KBM-7 (cell line): Measurements from ENCODE around the gene CCNL1.
A peak's percentile ranks its signal among the peaks of the same experiment; 100 is the strongest.

Experiments used
- DNase-seq: peaks from one replicate; pipeline ENCODE4 v3.0.0-alpha.2; 2015
- in situ Hi-C: fragments of 300-500 bp; cut with MboI; formaldehyde crosslinking; loops from 2 replicates; pipeline ENCODE4 v1.14.3; 2020; ENCODE audit warnings: low sequenced_read_pairs, low pct_unique_long_range_greater_than_20kb, mixed read lengths

Gene CCNL1

DNA sequence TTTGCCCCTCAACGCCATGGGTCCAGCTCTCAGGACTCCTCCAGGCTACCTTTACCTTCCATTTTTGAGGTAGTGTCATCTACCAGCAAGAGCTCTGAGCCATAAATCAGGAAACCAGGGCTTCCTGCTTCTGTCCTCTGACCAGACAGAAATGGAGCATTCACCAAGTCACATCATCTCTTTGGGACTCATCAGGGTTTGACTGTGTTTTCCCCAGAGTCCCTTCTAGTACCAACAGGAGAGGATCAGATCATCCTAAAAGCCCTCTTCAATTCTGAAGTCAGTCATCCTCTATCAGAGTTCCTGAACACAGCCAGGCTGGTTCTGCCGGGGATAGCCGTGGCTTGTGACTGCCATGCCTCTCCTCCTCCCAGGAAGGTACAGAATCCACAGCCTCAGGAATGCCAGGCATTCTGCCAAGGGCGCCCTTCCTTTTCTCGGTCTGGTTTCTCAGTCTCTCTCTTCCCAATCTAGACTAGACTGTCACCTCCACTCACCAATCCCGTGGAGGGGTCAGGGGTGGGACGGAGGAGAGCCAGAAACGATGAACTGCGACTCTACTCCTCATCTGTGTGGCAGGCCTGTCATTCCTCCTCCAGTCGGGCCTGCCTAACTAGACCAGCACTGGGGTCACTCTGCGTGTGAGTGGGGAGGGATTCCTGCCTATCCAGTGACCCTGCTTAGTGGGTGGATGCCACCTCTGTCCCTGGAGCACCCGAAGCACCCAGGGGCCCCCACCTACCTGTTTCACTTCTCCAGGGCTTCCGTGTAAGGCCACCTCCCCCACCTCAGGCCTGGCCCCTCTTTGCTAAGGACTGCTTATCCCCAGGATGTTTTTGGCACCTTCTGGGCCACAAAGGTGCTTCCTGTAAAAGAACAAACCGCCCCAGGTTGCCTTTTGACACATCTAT is 30.9 kb downstream of the CCNL1 start:
- in situ Hi-C loops = no loop called here
- DNase-seq = no peak

DNA sequence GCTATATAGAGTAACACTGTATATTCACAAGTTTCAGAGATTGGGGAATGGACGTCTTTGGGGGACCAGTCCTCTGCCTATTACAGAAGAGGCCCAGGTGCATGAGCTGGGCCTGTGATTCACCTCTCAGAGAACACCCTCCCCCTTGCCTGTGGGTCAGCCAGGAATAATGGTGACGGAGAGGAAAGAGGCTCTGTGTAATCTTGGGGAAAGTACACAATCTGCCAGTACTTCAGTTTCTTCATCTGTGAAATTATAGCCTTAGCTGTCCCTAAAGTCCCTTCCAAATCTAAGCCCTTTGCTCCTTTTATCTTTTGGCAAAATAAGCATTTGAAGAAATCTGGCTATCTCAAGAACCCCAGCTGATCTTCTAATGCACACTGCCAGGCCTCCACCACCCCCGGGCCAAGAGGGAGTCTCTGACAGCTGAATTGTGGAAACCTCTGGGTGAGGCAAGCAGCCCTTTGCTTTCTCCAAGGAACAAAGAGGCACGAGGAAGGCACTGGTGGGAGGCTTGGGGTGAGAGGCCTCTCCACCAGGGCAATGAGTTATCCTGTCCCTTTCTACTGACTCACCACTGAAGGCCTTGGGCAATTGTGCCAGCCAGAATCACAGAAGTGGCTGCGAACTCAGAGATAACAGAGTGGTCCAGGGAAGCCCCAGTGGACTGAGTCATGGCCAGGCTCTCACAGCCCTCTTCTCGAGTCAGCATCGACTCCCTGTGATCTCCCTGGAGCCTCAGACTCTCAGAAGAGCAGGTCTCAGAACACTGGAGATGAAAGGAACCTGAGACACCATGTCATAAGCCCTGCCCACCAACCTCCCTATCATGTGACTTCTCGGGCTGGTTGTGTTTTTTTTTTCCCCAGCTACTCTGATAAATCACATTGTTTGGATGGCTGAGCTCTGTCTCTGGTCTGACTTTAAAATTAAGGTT is 31.8 kb downstream of the CCNL1 start:
- in situ Hi-C loops = no loop called here
- DNase-seq = no peak

DNA sequence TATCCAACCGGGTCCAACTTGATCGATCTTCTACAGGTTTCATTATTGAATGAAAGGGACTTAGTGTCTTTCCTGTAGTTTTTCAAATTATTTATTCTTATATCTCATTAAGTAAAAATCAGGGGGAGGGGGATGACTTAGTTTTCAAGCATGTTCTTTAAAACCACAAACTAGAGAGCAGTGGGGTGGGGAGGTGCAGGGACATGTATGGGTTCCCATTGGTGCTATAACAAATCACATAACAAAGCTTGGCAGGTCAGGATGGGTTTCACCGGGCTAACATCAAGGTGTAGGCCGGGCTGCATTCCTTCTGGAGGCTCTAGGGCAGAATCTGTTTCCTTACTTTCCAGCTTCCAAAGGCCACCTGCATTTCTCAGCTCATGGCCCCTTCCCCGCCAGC is 32.7 kb downstream of the CCNL1 start:
- in situ Hi-C loops = no loop called here
- DNase-seq = no peak

DNA sequence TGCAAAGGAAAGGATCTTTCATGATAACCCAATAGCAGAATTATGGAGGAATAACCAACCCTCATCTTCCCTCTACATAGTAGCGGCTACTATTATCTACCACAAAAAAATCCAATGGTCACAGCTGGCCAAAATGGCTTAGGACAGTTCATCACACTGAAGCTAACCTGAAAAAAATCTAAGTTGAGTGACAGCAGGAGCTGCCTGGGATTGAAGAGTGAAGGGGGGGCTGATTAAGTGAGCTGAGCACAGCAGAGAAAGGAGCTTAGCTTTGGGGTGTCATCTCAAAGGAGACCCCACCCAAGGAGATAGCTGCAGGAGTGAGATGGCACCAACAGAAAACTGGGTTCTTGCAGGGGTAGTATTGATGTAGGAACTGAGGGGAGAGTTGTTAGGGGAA is 33.6 kb downstream of the CCNL1 start:
- no peak for DNase-seq
- in situ Hi-C loops = no loop called here

DNA sequence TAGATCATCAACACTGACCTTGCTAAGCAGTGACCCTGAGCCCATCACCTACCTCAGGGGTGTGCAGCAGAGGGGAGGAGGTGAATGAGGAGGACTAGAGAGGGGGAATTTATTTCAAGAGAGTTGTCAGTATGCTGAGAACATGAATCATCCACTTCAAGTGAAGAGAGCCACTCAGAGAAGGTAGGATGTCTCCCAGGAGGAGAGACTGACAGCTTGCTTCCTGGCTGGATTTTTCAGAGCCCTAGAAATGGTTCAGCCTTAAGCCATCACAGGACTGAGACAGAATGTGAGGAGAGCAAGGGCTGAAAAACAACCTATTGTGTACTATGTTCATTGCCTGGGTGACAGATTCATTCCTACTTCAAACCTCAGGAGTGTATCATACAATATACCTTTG is 34.8 kb downstream of the CCNL1 start:
- in situ Hi-C loops = no loop called here
- DNase-seq = no peak

DNA sequence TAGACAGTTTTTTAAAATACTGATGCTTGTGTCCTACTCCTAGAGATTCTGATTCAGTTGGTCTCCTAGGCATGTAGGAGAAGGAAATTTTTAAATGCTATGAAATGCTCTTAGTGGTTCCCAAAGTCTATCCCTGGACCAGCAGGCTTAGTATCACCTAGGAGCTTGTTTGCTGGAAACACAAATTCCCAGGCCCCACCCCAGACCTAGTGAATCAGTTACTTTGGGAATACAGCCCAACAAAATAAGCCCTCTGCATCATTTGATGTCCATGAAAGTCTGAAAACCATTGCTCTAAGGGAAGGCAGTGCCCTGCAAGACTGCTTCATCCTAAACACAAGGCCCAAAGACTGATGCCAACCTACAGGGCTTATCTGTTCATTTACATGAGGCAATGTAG is 36.3 kb downstream of the CCNL1 start:
- in situ Hi-C loops = no loop called here

DNA sequence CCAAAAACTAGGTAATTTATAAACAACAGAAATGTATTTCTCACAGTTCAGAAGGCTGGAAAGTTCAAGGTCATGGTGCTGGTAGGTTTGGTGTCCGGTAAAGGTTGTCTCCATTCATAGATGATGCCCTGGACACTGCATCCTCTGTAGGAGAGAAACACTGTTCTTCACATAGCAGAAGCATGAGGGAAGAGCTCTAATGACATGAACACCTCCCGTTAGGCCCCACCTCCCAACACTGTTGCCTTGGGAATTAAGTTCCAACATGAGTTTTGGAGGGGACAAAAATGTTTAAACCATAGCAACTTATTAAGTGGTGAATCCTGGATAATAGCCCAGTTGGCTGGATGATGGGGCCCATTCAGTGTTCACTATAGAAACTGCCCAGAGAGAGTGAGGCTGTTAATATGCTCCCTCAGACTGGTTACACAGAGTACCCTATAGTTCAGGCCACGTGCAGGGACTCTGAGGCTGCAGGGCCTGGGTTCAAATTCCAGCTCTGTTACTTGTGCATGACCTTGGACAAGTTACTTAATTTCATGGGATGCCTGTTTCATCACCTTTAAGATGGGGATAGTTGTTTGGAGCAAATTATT is 37.0 kb downstream of the CCNL1 start:
- DNase-seq = no peak
- in situ Hi-C loops = no loop called here

More for the DNA sequence above, 36.3 kb downstream of the CCNL1 start:
- DNase-seq = no peak

DNA sequence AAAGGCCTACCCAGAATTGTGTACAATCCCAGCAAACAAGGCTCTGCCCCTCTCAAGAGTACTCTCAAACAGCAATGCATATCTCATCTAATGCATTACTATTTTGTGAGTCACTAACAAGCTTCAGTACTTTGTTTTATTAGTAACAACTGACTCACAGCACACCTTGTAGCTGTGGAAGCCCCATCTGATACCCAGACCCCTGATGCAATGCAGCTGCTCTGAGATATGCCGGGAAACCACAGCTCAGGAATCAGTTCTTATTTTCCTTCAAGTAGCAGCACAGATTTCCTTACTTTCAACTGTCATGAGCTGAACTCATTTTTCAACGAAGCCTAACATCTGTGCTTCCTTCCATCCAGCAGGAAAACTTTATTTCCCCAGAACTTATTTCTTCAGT is 37.8 kb downstream of the CCNL1 start:
- in situ Hi-C loops = no loop called here
- DNase-seq = no peak

DNA sequence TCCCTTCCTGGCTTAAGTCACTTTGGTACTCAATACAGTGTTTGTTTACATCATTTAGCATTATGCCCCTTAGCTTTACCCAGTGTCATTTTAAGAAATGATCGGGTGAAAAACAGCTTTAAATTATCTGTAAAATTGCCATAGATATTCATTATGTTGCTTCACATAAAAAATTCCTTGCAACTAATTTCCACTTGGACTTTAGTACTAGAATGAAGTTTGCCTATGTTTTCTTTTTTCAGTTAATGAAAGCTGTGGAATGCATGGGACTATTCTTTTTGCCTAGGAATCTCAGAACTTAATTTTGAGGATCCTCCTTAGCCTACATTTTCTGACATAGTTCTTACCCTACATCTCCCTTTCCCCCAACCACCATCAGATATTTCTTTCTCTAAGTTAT is 38.4 kb downstream of the CCNL1 start:
- DNase-seq = no peak
- in situ Hi-C loops = no loop called here

DNA sequence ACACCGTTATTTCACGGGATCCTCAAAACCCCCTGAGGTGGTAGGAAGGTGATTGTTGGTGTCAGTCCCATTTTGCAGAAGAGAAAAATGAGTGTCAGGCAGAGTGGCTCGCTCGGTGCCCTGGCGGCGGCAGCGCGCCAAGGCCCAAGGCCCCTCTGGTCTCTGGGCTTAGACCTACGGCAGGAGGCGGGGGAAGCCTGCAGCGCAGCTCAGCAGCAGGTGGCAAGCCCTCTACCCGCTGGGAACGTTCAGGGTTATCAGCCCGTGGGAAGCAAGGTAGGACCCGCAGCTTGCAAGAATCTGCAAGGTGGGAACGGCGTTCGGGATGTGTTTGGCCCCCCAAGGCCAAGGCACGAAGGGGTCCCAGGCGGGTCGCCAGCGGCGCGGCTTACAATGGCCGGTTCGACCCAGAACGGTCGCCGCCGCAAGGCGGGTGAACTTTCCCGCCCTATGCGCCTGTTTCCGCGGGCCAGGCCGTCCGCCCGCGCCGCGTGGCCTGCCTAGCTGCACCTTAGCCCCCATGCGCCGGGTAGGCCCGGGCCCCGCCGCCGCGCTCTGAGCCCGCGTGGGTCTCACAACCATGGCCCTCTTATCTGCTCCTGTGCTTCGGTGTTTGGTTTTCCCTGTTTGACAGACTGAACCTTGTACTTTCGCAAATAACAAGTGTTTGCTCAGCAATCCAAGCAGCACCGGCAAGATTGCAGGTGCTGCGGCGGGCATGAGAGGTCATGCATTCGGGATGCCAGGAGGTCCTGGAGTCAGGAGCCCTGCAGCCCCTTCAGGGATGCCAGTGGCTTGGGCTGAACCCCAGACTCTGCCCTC is 39.7 kb downstream of the CCNL1 start:
- no peak for DNase-seq
- in situ Hi-C loops = no loop called here

DNA sequence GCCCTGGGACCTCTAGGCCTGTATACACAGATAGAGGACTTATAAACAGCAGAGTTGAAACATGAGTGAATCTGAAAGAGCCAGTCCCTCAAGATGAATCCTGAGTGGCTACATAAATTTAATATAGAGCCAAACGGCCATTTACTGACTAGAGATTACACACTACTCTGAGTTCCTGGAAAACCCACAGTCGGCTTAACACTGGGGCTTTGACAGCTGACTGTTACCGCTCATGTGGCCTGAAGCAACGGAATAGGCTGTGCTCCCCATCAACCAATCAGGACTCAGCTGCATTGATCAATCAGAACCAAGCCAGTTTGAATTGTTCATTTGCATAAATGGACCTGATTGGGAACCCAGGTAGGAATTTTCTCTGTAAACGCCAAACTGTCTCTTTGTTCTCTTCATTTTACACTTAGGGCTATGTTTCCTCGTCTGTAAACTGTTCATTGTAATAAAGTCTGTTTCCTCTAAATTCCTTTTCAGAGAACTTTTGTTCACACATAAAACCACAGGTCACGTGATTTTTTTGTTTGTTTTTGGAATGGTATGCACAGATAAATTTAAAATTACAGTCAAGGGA is 40.5 kb downstream of the CCNL1 start:
- peak; percentile 27 for DNase-seq
- in situ Hi-C loops = no loop called here

DNA sequence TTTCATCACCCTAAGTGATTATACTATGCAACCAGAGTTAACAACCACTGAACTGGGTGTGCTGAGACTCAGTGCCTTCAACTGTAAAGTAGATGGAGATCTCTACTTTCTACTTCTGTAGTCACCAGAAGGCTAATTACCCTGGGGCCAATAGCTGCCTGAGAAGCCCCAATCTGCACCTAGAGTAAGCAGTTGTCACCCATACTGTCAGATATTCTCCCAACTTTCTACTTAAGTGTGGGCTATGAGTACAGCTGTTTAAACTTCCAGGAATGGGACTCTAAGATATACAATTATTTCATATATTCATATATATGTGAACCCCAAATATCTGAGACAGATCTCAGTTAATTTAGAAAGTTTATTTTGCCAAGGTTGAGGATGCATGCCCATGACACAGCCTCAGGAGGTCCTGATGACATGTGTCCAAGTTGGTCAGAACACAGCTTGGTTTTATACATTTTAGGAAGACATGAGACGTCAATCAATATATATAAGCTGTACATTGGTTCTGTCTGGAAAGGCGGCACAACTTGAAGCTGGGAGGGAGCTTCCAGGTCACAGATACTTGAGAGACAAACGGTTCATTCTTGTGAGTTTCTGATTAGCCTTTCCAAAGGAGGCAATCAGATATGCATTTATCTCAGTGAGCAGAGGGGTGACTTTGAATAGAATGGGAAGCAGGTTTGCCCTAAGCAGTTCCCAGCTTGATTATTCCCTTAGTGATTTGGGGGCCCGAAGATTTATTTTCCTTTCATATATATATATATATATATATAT is 41.9 kb downstream of the CCNL1 start:
- in situ Hi-C loops = no loop called here
- DNase-seq = no peak

DNA sequence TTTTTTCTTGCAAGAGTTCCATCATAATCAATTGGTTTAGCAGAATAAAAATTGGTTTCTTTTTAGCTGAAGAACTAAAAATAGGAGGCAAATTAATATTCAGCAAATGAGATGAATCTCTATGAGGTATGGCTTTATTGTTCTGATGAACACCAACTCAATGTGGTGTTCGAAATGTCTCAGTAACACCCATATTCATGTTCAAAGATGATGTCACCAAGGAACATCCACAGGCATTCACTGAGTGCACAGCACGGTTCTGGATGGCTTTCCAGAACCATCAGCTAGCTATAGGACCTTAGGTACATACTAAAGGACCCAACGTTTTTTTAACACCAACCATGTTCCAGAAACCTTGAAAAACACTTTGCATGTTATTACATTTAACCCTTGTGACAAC is 42.7 kb downstream of the CCNL1 start:
- in situ Hi-C loops = no loop called here
- DNase-seq = no peak

DNA sequence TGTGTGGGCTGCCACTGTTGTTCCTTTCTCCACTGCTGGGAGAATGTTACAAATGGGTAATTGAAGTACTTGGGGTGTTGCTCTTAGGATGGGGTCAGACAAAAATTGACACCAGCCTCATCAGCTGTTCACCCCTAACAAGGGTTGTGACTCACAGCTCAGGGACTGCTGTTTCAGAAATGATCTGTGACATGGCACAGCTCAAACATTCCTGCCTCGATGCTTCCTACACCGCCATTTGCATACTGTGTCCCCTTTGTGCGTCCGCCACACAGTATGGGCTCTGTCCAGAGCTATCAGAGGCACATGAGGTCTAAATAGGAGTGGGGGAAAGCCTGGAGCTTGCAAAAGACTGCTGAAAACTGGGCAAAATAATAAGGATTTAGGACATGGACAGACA is 43.9 kb downstream of the CCNL1 start:
- in situ Hi-C loops = no loop called here
- DNase-seq = no peak

DNA sequence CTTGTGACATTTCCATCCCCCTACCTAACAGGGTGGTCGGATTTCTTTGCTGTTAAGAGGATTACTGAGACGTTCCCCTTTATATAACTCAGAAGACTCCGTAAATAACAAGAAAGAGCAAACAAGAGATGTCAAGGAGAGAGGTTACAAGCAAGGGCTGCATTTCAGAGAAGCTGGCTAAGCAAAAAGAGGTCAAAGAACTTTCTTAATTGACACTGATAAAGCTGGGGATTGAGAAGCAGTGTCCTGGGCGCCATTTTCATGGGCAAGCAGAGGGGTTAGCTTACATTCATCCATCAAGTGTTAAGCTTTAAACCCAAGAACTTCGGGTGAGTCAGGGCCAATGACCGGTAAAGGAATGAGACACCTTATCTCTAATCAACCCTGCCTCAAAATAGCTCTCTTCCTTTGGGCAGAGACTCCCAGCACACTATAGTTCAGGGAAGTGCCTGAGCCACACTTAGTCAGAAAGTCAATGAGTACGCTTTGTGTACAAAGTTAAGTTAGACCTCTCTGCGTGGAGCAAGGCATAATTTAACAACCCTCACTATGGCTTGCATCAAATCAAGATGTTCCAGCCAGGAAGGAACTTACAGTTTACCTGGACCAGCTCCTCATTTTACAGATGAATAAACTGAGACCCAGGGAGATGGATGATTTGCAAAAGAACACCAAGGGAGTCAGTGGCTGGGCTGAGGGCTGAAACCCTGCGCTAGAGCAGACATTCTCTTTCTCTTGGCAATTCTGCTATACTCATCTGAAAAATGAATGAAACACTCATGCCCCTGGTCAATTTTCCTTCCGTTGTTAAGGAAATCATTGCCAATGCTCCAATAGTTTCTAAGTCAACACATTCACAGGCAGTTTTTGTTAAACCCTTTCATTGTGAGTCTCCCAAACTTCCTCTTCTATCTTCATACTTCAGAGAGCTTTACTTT is 44.6 kb downstream of the CCNL1 start:
- DNase-seq = peak; percentile 28
- in situ Hi-C loops = no loop called here

DNA sequence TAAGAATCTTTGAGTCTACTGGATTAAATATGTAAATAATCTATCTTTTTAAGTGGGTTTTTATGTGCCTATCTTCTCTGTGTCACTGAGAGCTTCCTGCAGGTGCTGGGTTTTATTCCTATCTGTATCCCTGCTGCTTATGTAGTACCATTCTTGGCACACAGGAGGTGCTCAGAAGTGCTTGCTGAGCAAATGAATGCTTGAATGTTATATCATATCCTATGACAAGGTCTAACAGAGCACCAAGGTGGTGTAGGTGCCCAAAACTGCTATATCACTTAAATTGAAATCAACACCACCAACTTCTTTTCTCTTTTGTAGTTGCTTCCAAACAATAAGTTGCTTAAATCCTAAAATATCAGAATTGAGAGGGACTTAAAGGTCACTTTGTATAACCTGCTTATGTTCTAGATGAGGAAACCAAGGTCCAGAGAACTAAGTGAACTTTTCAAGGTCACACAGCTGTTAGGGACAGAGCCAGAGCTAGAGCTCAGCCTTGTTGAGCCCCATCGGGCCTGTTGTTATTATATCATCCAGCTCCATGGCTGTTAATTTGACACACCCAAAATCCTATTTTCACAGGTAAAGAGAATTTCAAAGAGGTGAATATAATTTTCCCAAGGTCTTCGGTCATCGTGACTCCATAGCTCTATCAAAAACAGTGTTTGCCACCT is 46.0 kb downstream of the CCNL1 start:
- in situ Hi-C loops = no loop called here
- no peak for DNase-seq
